OCI-LY7 (cell line): Measurements from ENCODE around the gene RNF7.

ENCODE experiments used
- CTCF ChIP-seq: fragments of 200-600 bp; sonication (generic); conservative IDR thresholded peaks from 2 replicates; pipeline ENCODE4 v1.5.1; 2014; ENCODE audit warnings: mild to moderate bottlenecking, antibody characterized with exemption, low read length, moderate library complexity, mixed read lengths
- EZH2phosphoT487 ChIP-seq: fragments of 200-600 bp; sonication (generic); IDR thresholded peaks from 2 replicates; pipeline ENCODE4 v1.6.1; 2018; ENCODE audit warnings: low read depth, borderline replicate concordance, mild to moderate bottlenecking, mixed run types, antibody characterized with exemption, low read length, moderate library complexity, mixed read lengths

DNA sequence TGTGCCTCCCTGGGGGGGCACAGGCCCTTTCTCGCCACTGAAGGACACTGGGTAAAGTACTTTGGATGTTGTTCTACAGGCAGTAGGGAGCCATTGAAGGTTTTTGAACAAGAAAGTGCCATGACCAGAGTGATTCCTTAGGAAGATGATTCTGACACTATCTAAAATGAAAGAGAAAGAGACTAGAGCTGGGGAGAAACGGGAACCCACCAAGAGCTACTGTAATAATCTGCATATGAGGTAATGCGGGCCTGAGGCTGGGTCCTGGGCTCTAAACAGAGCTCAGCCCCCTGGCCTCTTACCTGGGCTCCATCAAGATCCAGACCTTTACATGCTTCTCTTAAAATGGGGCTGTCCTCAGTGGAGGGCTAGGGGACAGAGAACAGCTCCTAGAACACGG lies 50.1 kb downstream of the RNF7 start:
- TF ChIP-seq CTCF, result no peak
- no peak for TF ChIP-seq EZH2phosphoT487
